Measurements from ENCODE around the gene SLC35F3.

The SLC35F3 gene

GRCh38 chr1:233904633-233905415, at the start of gene SLC35F3:
SLC35F3 (plus strand) TSS chr1:233904676.
- no peaks in the 10 kb centered on the region for H3K79me2 ChIP-seq (ENCODE audit: control insufficient read depth, insufficient read depth, low read length, unreplicated experiment)
- H2AFZ ChIP-seq (ENCODE audit: low read length, unreplicated experiment) = no peak within 1 kb of the TSS
- no peaks in the 10 kb centered on the region for H3K4me1 ChIP-seq (ENCODE audit: control insufficient read depth, insufficient read depth, low read length, unreplicated experiment)
- no peak within 1 kb of the TSS for H3K4me3 ChIP-seq (ENCODE audit: low read depth, low read length)
- H3K27ac ChIP-seq (ENCODE audit: low read depth, low read length) = no peak within 1 kb of the TSS
- H3K36me3 ChIP-seq (ENCODE audit: insufficient read depth, low read length) = no peaks in the 10 kb centered on the region
- H3K27me3 ChIP-seq (ENCODE audit: insufficient read depth, low read length) = peaks cover 29% of the 10 kb centered on the region

GRCh38 chr1:233859446-233859845, 45.0 kb upstream of the SLC35F3 start:
- H3K4me1 ChIP-seq (ENCODE audit: control insufficient read depth, insufficient read depth, low read length, unreplicated experiment) = no peaks in the 10 kb centered on the region
- no peaks in the 10 kb centered on the region for H3K79me2 ChIP-seq (ENCODE audit: control insufficient read depth, insufficient read depth, low read length, unreplicated experiment)
- H3K36me3 ChIP-seq (ENCODE audit: insufficient read depth, low read length) = no peaks in the 10 kb centered on the region
- H3K27me3 ChIP-seq (ENCODE audit: insufficient read depth, low read length) = no peaks in the 10 kb centered on the region
- no peak overlapping the region for H3K4me3 ChIP-seq (ENCODE audit: low read depth, low read length)
- H2AFZ ChIP-seq (ENCODE audit: low read length, unreplicated experiment) = no peak overlapping the region
- H3K27ac ChIP-seq (ENCODE audit: low read depth, low read length) = no peak overlapping the region

GRCh38 chr1:233863901-233864545, 40.5 kb upstream of the SLC35F3 start:
- no peaks in the 10 kb centered on the region for H3K27me3 ChIP-seq (ENCODE audit: insufficient read depth, low read length)
- H2AFZ ChIP-seq (ENCODE audit: low read length, unreplicated experiment) = no peak overlapping the region

GRCh38 chr1:233864578-233864977, 39.9 kb upstream of the SLC35F3 start:
- H3K79me2 ChIP-seq (ENCODE audit: control insufficient read depth, insufficient read depth, low read length, unreplicated experiment) = no peaks in the 10 kb centered on the region
- no peaks in the 10 kb centered on the region for H3K36me3 ChIP-seq (ENCODE audit: insufficient read depth, low read length)

More at GRCh38 chr1:233863901-233864545, 40.5 kb upstream of the SLC35F3 start:
- H3K36me3 ChIP-seq (ENCODE audit: insufficient read depth, low read length) = no peaks in the 10 kb centered on the region
- H3K4me1 ChIP-seq (ENCODE audit: control insufficient read depth, insufficient read depth, low read length, unreplicated experiment) = no peaks in the 10 kb centered on the region
- no peaks in the 10 kb centered on the region for H3K79me2 ChIP-seq (ENCODE audit: control insufficient read depth, insufficient read depth, low read length, unreplicated experiment)
- H3K4me3 ChIP-seq (ENCODE audit: low read depth, low read length) = no peak overlapping the region
- no peak overlapping the region for H3K27ac ChIP-seq (ENCODE audit: low read depth, low read length)

GRCh38 chr1:233865216-233865615, 39.3 kb upstream of the SLC35F3 start:
- Histone ChIP-seq H2AFZ (ENCODE audit: low read length, unreplicated experiment) (no peak overlapping the region), H3K27ac (ENCODE audit: low read depth, low read length) (no peak overlapping the region), H3K79me2 (ENCODE audit: control insufficient read depth, insufficient read depth, low read length, unreplicated experiment) (no peaks in the 10 kb centered on the region), H3K27me3 (ENCODE audit: insufficient read depth, low read length) (no peaks in the 10 kb centered on the region), H3K4me1 (ENCODE audit: control insufficient read depth, insufficient read depth, low read length, unreplicated experiment) (no peaks in the 10 kb centered on the region), H3K4me3 (ENCODE audit: low read depth, low read length) (no peak overlapping the region), H3K36me3 (ENCODE audit: insufficient read depth, low read length) (no peaks in the 10 kb centered on the region)

More at GRCh38 chr1:233864578-233864977, 39.9 kb upstream of the SLC35F3 start:
- Histone ChIP-seq H3K4me3 (ENCODE audit: low read depth, low read length) (no peak overlapping the region), H3K27ac (ENCODE audit: low read depth, low read length) (no peak overlapping the region), H3K27me3 (ENCODE audit: insufficient read depth, low read length) (no peaks in the 10 kb centered on the region), H2AFZ (ENCODE audit: low read length, unreplicated experiment) (no peak overlapping the region), H3K4me1 (ENCODE audit: control insufficient read depth, insufficient read depth, low read length, unreplicated experiment) (no peaks in the 10 kb centered on the region)

- Histone ChIP-seq H3K4me3 (ENCODE audit: low read depth, low read length) (no peak overlapping the region), H3K79me2 (ENCODE audit: control insufficient read depth, insufficient read depth, low read length, unreplicated experiment) (no peaks in the 10 kb centered on the region), H3K27me3 (ENCODE audit: insufficient read depth, low read length) (no peaks in the 10 kb centered on the region), H3K4me1 (ENCODE audit: control insufficient read depth, insufficient read depth, low read length, unreplicated experiment) (no peaks in the 10 kb centered on the region), H3K27ac (ENCODE audit: low read depth, low read length) (no peak overlapping the region), H3K36me3 (ENCODE audit: insufficient read depth, low read length) (no peaks in the 10 kb centered on the region), H2AFZ (ENCODE audit: low read length, unreplicated experiment) (no peak overlapping the region)
Observed at GRCh38 chr1:233865902-233866301, 38.6 kb upstream of the SLC35F3 start.

GRCh38 chr1:233867028-233867427, 37.4 kb upstream of the SLC35F3 start:
- Histone ChIP-seq H3K4me3 (ENCODE audit: low read depth, low read length) (no peak overlapping the region), H3K27ac (ENCODE audit: low read depth, low read length) (no peak overlapping the region), H3K36me3 (ENCODE audit: insufficient read depth, low read length) (no peaks in the 10 kb centered on the region), H3K79me2 (ENCODE audit: control insufficient read depth, insufficient read depth, low read length, unreplicated experiment) (no peaks in the 10 kb centered on the region), H2AFZ (ENCODE audit: low read length, unreplicated experiment) (no peak overlapping the region), H3K4me1 (ENCODE audit: control insufficient read depth, insufficient read depth, low read length, unreplicated experiment) (no peaks in the 10 kb centered on the region), H3K27me3 (ENCODE audit: insufficient read depth, low read length) (no peaks in the 10 kb centered on the region)

- H3K4me1 ChIP-seq (ENCODE audit: control insufficient read depth, insufficient read depth, low read length, unreplicated experiment) = no peaks in the 10 kb centered on the region
- no peaks in the 10 kb centered on the region for H3K27me3 ChIP-seq (ENCODE audit: insufficient read depth, low read length)
- no peaks in the 10 kb centered on the region for H3K79me2 ChIP-seq (ENCODE audit: control insufficient read depth, insufficient read depth, low read length, unreplicated experiment)
- no peak overlapping the region for H3K27ac ChIP-seq (ENCODE audit: low read depth, low read length)
- no peaks in the 10 kb centered on the region for H3K36me3 ChIP-seq (ENCODE audit: insufficient read depth, low read length)
- no peak overlapping the region for H3K4me3 ChIP-seq (ENCODE audit: low read depth, low read length)
- H2AFZ ChIP-seq (ENCODE audit: low read length, unreplicated experiment) = no peak overlapping the region
Observed at GRCh38 chr1:233868461-233868860, 36.0 kb upstream of the SLC35F3 start.

GRCh38 chr1:233869680-233870079, 34.8 kb upstream of the SLC35F3 start:
- H2AFZ ChIP-seq (ENCODE audit: low read length, unreplicated experiment) = no peak overlapping the region
- H3K4me3 ChIP-seq (ENCODE audit: low read depth, low read length) = no peak overlapping the region
- H3K79me2 ChIP-seq (ENCODE audit: control insufficient read depth, insufficient read depth, low read length, unreplicated experiment) = no peaks in the 10 kb centered on the region
- no peaks in the 10 kb centered on the region for H3K36me3 ChIP-seq (ENCODE audit: insufficient read depth, low read length)
- H3K27ac ChIP-seq (ENCODE audit: low read depth, low read length) = no peak overlapping the region
- H3K4me1 ChIP-seq (ENCODE audit: control insufficient read depth, insufficient read depth, low read length, unreplicated experiment) = no peaks in the 10 kb centered on the region
- H3K27me3 ChIP-seq (ENCODE audit: insufficient read depth, low read length) = no peaks in the 10 kb centered on the region

GRCh38 chr1:233873666-233874065, 30.8 kb upstream of the SLC35F3 start:
- Histone ChIP-seq H3K36me3 (ENCODE audit: insufficient read depth, low read length) (no peaks in the 10 kb centered on the region), H3K4me3 (ENCODE audit: low read depth, low read length) (no peak overlapping the region), H3K4me1 (ENCODE audit: control insufficient read depth, insufficient read depth, low read length, unreplicated experiment) (no peaks in the 10 kb centered on the region), H3K79me2 (ENCODE audit: control insufficient read depth, insufficient read depth, low read length, unreplicated experiment) (no peaks in the 10 kb centered on the region), H3K27ac (ENCODE audit: low read depth, low read length) (no peak overlapping the region), H3K27me3 (ENCODE audit: insufficient read depth, low read length) (no peaks in the 10 kb centered on the region), H2AFZ (ENCODE audit: low read length, unreplicated experiment) (no peak overlapping the region)

- Histone ChIP-seq H3K27me3 (ENCODE audit: insufficient read depth, low read length) (no peaks in the 10 kb centered on the region), H2AFZ (ENCODE audit: low read length, unreplicated experiment) (no peak overlapping the region), H3K27ac (ENCODE audit: low read depth, low read length) (no peak overlapping the region), H3K4me1 (ENCODE audit: control insufficient read depth, insufficient read depth, low read length, unreplicated experiment) (no peaks in the 10 kb centered on the region), H3K79me2 (ENCODE audit: control insufficient read depth, insufficient read depth, low read length, unreplicated experiment) (no peaks in the 10 kb centered on the region), H3K4me3 (ENCODE audit: low read depth, low read length) (no peak overlapping the region), H3K36me3 (ENCODE audit: insufficient read depth, low read length) (no peaks in the 10 kb centered on the region)
Observed at GRCh38 chr1:233879841-233880240, 24.6 kb upstream of the SLC35F3 start.

Measured in ACC112 (cell line).